Ishikawa (cell line): ENCODE results near the gene CADM1.

Experiments
- CEBPB ChIP-seq: IDR thresholded peaks from 2 replicates; pipeline ENCODE4 v1.6.1; 2012
- CREB1 ChIP-seq: IDR thresholded peaks from 2 replicates; pipeline ENCODE4 v1.6.1; 2012; ENCODE audit warnings: low read depth
- EP300 ChIP-seq: IDR thresholded peaks from 2 replicates; pipeline ENCODE4 v1.6.1; 2012; ENCODE audit warnings: borderline replicate concordance
- NFIC ChIP-seq: IDR thresholded peaks from 2 replicates; pipeline ENCODE4 v1.6.1; 2012
- REST ChIP-seq: IDR thresholded peaks from 2 replicates; pipeline ENCODE4 v1.6.1; 2012; ENCODE audit warnings: low read depth, mild to moderate bottlenecking
- TAF1 ChIP-seq: IDR thresholded peaks from 2 replicates; pipeline ENCODE4 v1.6.1; 2012; ENCODE audit warnings: low read depth, mild to moderate bottlenecking
- TEAD4 ChIP-seq: IDR thresholded peaks from 2 replicates; pipeline ENCODE4 v1.6.1; 2012
- ZBTB7A ChIP-seq: IDR thresholded peaks from 2 replicates; pipeline ENCODE4 v1.6.1; 2012; ENCODE audit warnings: low read depth

- no peak for TF ChIP-seq ZBTB7A
- no peak for TF ChIP-seq NFIC
- TF ChIP-seq REST: no peak
- TF ChIP-seq EP300: no peak
- no peak for TF ChIP-seq TEAD4
- no peak for TF ChIP-seq TAF1
- TF ChIP-seq CEBPB: no peak
- no peak for TF ChIP-seq CREB1
Measured at GRCh38 chr11:115330684-115331482, 173.3 kb downstream of the CADM1 start.
